A673 (cell line): ENCODE results near the gene PRKCA. TPM values are rescaled to one million over a fixed set of nuclear protein-coding genes. Genes with fewer than 3 reads are reported as not detected.

Experiments
- BruUV-seq: library from RNA; stranded (reverse); fragments of 400-500 nt; replicated peaks from 2 replicates; lab custom pipeline; 2021; lab: Mats Ljungman, UMichigan
- CTCF ChIA-PET: fragments of 300-600 bp; sonication (Branson Sonifier 250); formaldehyde crosslinking; loops from one replicate; lab custom pipeline; 2022; ENCODE audit warnings: antibody characterized with exemption; lab: Charles Lee
- POLR2A ChIA-PET: fragments of 300-600 bp; sonication (Branson Sonifier 250); formaldehyde crosslinking; loops from one replicate; lab custom pipeline; 2022; ENCODE audit warnings: antibody characterized with exemption; ENCODE audit not compliant: low non-redundant PET; lab: Charles Lee
- DNase-seq: peaks from one replicate; pipeline ENCODE4 v3.0.0-alpha.2; 2015; ENCODE audit warnings: low spot score
- H3K27ac ChIP-seq: fragments of 200-600 bp; sonication (generic); 2 replicates; pipeline ENCODE4 v1.5.1; 2016; ENCODE audit warnings: mixed run types, low read depth, mild to moderate bottlenecking, mixed read lengths, antibody characterized with exemption, low read length; ENCODE audit not compliant: poor library complexity, severe bottlenecking
- H3K27me3 ChIP-seq: fragments of 200-600 bp; sonication (generic); replicated peaks from 2 replicates; pipeline ENCODE4 v1.6.1; 2017; ENCODE audit warnings: mixed run types, low read depth, mild to moderate bottlenecking, mixed read lengths, antibody characterized with exemption, low read length; ENCODE audit not compliant: insufficient read depth, poor library complexity
- H3K36me3 ChIP-seq: fragments of 200-600 bp; sonication (generic); 2 replicates; pipeline ENCODE4 v1.6.1; 2016; ENCODE audit warnings: mixed run types, mild to moderate bottlenecking, mixed read lengths, antibody characterized with exemption, low read length; ENCODE audit not compliant: insufficient read depth, poor library complexity, severe bottlenecking
- H3K4me1 ChIP-seq: fragments of 200-600 bp; sonication (generic); 2 replicates; pipeline ENCODE4 v1.6.1; 2017; ENCODE audit warnings: mixed run types, mild to moderate bottlenecking, mixed read lengths, antibody characterized with exemption, low read length; ENCODE audit not compliant: insufficient read depth, poor library complexity, severe bottlenecking
- H3K4me3 ChIP-seq: fragments of 200-600 bp; sonication (generic); 2 replicates; pipeline ENCODE4 v1.5.1; 2016; ENCODE audit warnings: low read depth, mixed run types, mild to moderate bottlenecking, mixed read lengths, low read length; ENCODE audit not compliant: poor library complexity, severe bottlenecking
- H3K9me3 ChIP-seq: fragments of 200-600 bp; sonication (generic); 2 replicates; pipeline ENCODE4 v1.6.1; 2016; ENCODE audit warnings: mixed run types, low read depth, mild to moderate bottlenecking, mixed read lengths, antibody characterized with exemption, low read length; ENCODE audit not compliant: poor library complexity, severe bottlenecking
- EZH2 ChIP-seq: fragments of 200-600 bp; sonication (generic); IDR thresholded peaks from 2 replicates; pipeline ENCODE4 v1.6.1; 2017; ENCODE audit warnings: borderline replicate concordance, low read depth, mild to moderate bottlenecking, mixed read lengths, antibody characterized with exemption, low read length; ENCODE audit not compliant: poor library complexity, severe bottlenecking
- intact Hi-C: fragments of 100-400 bp; cut with micrococcal nuclease; formaldehyde crosslinking; loops from one replicate; pipeline ENCODE4 v1.10.0; 2022; ENCODE audit not compliant: unreplicated experiment
- total RNA-seq: library from RNA; stranded (reverse); gene quantifications from 2 replicates; pipeline ENCODE4 v1.2.3, GENCODE V29; 2021
- TF ChIP-seq, protein P1 (sequence below): fragments of 300-800, 200-600 bp; sonication (generic); conservative IDR thresholded peaks from 2 replicates; pipeline ENCODE4 v1.5.1; 2017; ENCODE audit warnings: low read depth, mild to moderate bottlenecking, antibody characterized with exemption, low read length, moderate library complexity, mixed read lengths

Gene PRKCA
- total RNA-seq, 1 experiment from 2014 or later: 16.3 TPM

DNA sequence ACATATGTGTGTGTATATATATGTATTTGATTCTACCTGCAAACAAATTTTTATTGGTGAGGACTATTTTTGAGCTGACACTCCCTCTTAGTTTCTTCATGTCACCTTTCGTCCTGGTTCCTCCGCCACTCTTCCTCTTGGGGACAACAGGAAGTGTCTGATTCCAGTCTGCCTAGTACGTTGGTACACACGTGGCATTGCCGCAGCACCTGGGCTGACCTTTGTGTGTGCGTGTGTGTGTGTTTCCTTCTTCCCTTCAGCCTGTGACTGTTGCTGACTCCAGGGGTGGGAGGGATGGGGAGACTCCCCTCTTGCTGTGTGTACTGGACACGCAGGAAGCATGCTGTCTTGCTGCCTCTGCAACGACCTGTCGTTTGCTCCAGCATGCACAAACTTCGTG, 503.2 kb downstream of the PRKCA start:
- no peak for DNase-seq
- intact Hi-C loops: no loop called here
- CTCF ChIA-PET: no interaction called here

DNA sequence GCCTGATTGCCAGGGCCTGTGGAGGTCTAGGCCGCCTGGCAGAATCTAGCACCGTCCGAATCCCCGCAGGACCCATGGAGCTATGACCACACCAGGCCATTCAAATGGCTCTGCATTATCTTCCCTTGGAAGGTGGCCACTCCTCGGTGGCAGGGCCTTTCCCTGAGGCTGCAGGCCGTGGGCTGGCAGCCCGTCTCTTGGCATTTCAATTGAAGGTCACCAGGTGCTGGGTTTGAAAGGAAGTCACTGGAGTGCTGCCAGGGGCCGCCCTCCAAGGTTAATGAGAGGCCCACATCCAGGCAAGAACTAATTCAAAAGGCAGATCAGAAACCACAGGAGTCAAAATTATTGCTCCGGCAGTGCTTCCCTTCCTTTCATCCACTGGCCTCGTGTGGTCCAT, 504.8 kb downstream of the PRKCA start:
- H3K4me1 ChIP-seq: no peaks in the 10 kb centered on the region
- no TSS peak for BruUV-seq
- CTCF ChIA-PET: no interaction called here
- no peaks in the 10 kb centered on the region for H3K27me3 ChIP-seq
- no peak for DNase-seq
- TF ChIP-seq, protein P1, sequence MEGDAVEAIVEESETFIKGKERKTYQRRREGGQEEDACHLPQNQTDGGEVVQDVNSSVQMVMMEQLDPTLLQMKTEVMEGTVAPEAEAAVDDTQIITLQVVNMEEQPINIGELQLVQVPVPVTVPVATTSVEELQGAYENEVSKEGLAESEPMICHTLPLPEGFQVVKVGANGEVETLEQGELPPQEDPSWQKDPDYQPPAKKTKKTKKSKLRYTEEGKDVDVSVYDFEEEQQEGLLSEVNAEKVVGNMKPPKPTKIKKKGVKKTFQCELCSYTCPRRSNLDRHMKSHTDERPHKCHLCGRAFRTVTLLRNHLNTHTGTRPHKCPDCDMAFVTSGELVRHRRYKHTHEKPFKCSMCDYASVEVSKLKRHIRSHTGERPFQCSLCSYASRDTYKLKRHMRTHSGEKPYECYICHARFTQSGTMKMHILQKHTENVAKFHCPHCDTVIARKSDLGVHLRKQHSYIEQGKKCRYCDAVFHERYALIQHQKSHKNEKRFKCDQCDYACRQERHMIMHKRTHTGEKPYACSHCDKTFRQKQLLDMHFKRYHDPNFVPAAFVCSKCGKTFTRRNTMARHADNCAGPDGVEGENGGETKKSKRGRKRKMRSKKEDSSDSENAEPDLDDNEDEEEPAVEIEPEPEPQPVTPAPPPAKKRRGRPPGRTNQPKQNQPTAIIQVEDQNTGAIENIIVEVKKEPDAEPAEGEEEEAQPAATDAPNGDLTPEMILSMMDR: no peak
- no peak for TF ChIP-seq EZH2
- no peaks in the 10 kb centered on the region for H3K9me3 ChIP-seq
- intact Hi-C loops: no loop called here
- no peaks in the 10 kb centered on the region for H3K36me3 ChIP-seq
- H3K27ac ChIP-seq: no peak overlapping the region
- POLR2A ChIA-PET: no interaction called here
- H3K4me3 ChIP-seq: no peak overlapping the region

More for the DNA sequence above, 503.2 kb downstream of the PRKCA start:
- Histone ChIP-seq H3K36me3 (no peaks in the 10 kb centered on the region), H3K9me3 (no peaks in the 10 kb centered on the region), H3K27ac (no peak overlapping the region), H3K4me1 (no peaks in the 10 kb centered on the region), H3K4me3 (no peak overlapping the region), H3K27me3 (no peaks in the 10 kb centered on the region)
- POLR2A ChIA-PET: no interaction called here
- no TSS peak for BruUV-seq
- TF ChIP-seq EZH2: no peak
- TF ChIP-seq, protein P1: no peak

DNA sequence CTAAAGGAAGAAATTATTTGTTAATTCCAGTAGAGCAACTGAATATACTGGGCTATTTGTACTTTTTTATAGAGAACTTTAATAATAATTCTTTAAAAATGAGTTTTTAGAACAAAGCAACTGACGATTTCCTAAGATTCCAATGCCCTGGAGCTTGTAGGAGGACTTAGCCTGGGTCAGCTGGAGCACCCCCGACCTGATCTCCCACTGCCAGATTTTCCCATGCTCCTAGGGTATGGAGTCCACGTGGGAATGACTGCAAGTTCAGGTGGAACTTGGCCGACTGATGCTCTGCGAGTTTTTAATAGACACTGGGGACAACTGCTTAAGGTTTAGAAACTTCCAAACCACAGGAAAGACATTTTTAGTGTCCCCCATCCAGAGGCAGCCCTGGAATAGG, 507.0 kb downstream of the PRKCA start:
- CTCF ChIA-PET: no interaction called here

More for the DNA sequence above, 507.0 kb downstream of the PRKCA start:
- no peak for DNase-seq
- H3K4me3 ChIP-seq: no peak overlapping the region
- H3K9me3 ChIP-seq: no peaks in the 10 kb centered on the region
- intact Hi-C loops: no loop called here
- H3K27me3 ChIP-seq: no peaks in the 10 kb centered on the region
- TF ChIP-seq EZH2: no peak
- TF ChIP-seq, protein P1: no peak
- POLR2A ChIA-PET: no interaction called here
- no peaks in the 10 kb centered on the region for H3K36me3 ChIP-seq
- H3K27ac ChIP-seq: no peak overlapping the region
- BruUV-seq: no TSS peak
- H3K4me1 ChIP-seq: no peaks in the 10 kb centered on the region
